Activated T-helper 2 cell treated with anti-CD3 and anti-CD28 coated beads, Interferon-gamma antibody, Interleukin-2, Interleukin-4, amounts not matched to agents 10 μg/mL and 5 μg/mL and 100 μg/mL, durations not matched to agents 14 hours and 24 hours and 36 hours (primary cell): Measurements from ENCODE around the gene CPB1. TPM values are rescaled to one million over a fixed set of nuclear protein-coding genes. Genes with fewer than 3 reads are reported as not detected.

ENCODE experiments used
- DNase-seq: peaks from one replicate; pipeline ENCODE4 v3.0.0; 2021; ENCODE audit warnings: low spot score
- H3K27ac Mint-ChIP-seq: one replicate; pipeline ENCODE4 v1.8.0; 2021; ENCODE audit warnings: mixed read lengths
- H3K27me3 Mint-ChIP-seq: one replicate; pipeline ENCODE4 v1.8.0; 2021; ENCODE audit warnings: low read depth, mixed read lengths
- H3K36me3 Mint-ChIP-seq: one replicate; pipeline ENCODE4 v1.8.0; 2021; ENCODE audit warnings: low read depth, mixed read lengths
- H3K4me1 Mint-ChIP-seq: one replicate; pipeline ENCODE4 v1.8.0; 2021; ENCODE audit warnings: low read depth, mixed read lengths
- H3K4me3 Mint-ChIP-seq: one replicate; pipeline ENCODE4 v1.8.0; 2021; ENCODE audit warnings: low read depth, mild to moderate bottlenecking, moderate library complexity, mixed read lengths
- H3K9me3 Mint-ChIP-seq: one replicate; pipeline ENCODE4 v1.8.0; 2021; ENCODE audit warnings: mixed read lengths
- intact Hi-C: fragments of 100-400 bp; cut with micrococcal nuclease; formaldehyde crosslinking; loops from one replicate; pipeline ENCODE4 v1.15.1; 2023
- total RNA-seq: library from RNA; stranded (reverse); gene quantifications from 2 replicates; pipeline ENCODE4 v1.2.3, GENCODE V29; 2022

CPB1 gene
- total RNA-seq, 1 donor from 2014 or later, result not detected

DNA sequence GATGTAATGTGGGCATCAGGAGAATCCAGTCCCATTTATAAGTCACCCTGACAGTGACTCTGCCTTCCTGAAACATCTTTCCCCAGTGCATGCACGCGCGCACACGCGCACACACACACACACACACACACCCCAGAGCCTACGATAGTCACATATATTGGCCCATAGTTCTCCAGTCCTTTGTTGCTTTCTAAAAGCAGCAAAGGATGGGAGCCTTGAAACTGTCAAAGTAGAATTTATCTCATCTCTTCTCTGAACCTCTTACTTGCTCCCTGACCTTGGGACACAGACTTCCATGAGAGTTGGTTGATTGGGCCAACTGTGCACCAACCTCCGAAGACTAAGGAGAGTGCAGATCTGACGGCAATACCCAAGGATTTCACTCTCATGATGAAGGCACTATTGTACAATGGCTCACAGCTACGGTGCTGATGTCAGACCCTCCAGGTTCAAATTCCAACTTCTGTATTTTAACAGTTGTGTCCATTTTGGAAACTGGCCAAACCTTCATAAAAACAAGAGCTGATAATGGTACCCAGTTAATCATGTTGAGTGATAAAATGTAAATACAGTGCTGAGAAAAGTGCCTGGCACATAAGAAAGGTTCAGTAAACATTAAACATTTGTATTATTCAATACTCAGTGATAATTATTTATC, 45.8 kb downstream of the CPB1 start:
- H3K4me1 Mint-ChIP-seq, result no peaks in the 10 kb centered on the region
- H3K4me3 Mint-ChIP-seq, result no peak overlapping the region
- peaks cover 7% of the 10 kb centered on the region for H3K27me3 Mint-ChIP-seq
- DNase-seq, result no peak
- H3K36me3 Mint-ChIP-seq, result no peaks in the 10 kb centered on the region
- no peaks in the 10 kb centered on the region for H3K9me3 Mint-ChIP-seq
- intact Hi-C loops, result no loop called here
- H3K27ac Mint-ChIP-seq, result no peak overlapping the region

DNA sequence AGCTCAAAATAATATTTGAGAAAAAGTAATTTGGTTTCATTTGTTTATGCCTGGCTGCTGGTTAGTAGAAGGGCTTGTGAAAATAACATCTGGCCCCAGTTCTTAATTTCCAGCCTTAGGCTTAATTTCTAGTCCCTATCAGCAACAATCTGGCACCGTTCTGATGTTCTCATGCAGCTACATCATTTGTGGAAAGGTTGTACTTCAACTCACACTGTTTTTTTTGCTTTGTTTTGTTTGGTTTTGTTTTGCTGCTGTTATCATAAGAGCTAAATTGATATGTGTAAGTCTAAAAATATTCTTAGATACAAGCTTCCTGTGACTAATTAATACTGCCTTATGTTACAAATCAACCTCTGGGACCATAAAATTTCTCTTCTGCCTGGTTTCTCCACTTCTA, 46.4 kb downstream of the CPB1 start:
- no peak overlapping the region for H3K4me3 Mint-ChIP-seq
- H3K9me3 Mint-ChIP-seq, result no peaks in the 10 kb centered on the region
- H3K27me3 Mint-ChIP-seq, result peaks cover 7% of the 10 kb centered on the region
- no peak for DNase-seq
- no peaks in the 10 kb centered on the region for H3K4me1 Mint-ChIP-seq
- intact Hi-C loops, result no loop called here
- H3K36me3 Mint-ChIP-seq, result no peaks in the 10 kb centered on the region
- no peak overlapping the region for H3K27ac Mint-ChIP-seq

GRCh38 chr3:148878095-148878494, 50.5 kb downstream of the CPB1 start:
- H3K27ac Mint-ChIP-seq, result no peak overlapping the region
- no peak for DNase-seq
- peaks cover 4% of the 10 kb centered on the region for H3K27me3 Mint-ChIP-seq
- no peaks in the 10 kb centered on the region for H3K9me3 Mint-ChIP-seq
- intact Hi-C loops, result no loop called here
- no peak overlapping the region for H3K4me3 Mint-ChIP-seq
- no peaks in the 10 kb centered on the region for H3K36me3 Mint-ChIP-seq
- H3K4me1 Mint-ChIP-seq, result no peaks in the 10 kb centered on the region

DNA sequence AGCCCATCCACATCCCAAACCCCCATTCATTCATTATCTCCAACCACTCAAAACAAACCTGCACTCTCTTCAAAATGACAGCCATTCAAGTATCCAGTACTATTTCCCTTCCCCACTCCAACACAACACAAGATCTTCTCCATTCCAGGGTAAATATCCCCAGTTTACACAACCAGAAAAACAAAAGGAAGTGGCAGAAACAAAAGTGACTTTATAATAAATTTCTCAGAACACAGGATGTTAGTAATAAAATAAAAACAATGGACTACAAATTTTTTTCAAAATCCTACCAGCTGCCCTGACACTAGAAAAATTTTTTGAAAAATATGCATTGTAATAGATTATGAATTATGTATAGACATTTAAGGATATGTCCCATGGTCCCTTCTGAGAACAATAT, 51.6 kb downstream of the CPB1 start:
- no peak for DNase-seq
- Mint-ChIP-seq H3K27ac (no peak overlapping the region), H3K9me3 (no peaks in the 10 kb centered on the region), H3K27me3 (peaks cover 4% of the 10 kb centered on the region), H3K36me3 (no peaks in the 10 kb centered on the region), H3K4me3 (no peak overlapping the region), H3K4me1 (no peaks in the 10 kb centered on the region)
- intact Hi-C loops, result no loop called here

DNA sequence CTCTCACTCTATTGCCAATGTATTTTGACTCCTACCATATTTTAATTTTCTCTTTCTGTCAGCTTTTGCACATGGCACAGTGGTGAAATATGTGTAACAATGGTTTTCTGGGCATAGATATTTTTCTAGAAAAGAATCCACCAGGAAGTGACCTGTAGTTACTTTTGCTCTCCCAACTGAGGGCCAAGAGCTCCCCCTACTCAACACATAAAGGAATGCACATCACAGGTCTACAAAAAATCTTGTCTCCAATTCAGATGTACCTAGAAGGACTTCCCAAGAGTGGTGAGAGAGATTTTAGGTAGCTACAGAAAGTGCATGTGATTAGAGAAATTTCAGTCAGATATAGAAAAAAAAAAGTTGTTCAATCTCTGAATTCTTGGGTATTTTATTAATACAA, 53.1 kb downstream of the CPB1 start:
- H3K4me3 Mint-ChIP-seq, result no peak overlapping the region
- no peak overlapping the region for H3K27ac Mint-ChIP-seq
- peaks cover 4% of the 10 kb centered on the region for H3K27me3 Mint-ChIP-seq
- intact Hi-C loops, result no loop called here
- no peaks in the 10 kb centered on the region for H3K4me1 Mint-ChIP-seq
- no peaks in the 10 kb centered on the region for H3K36me3 Mint-ChIP-seq
- no peak for DNase-seq
- no peaks in the 10 kb centered on the region for H3K9me3 Mint-ChIP-seq

- H3K4me1 Mint-ChIP-seq, result no peaks in the 10 kb centered on the region
- no peak overlapping the region for H3K4me3 Mint-ChIP-seq
- no peak for DNase-seq
- no peak overlapping the region for H3K27ac Mint-ChIP-seq
- no peaks in the 10 kb centered on the region for H3K36me3 Mint-ChIP-seq
- no peaks in the 10 kb centered on the region for H3K9me3 Mint-ChIP-seq
- H3K27me3 Mint-ChIP-seq, result peaks cover 4% of the 10 kb centered on the region
- intact Hi-C loops, result no loop called here
Measured at GRCh38 chr3:148881286-148881685, 53.7 kb downstream of the CPB1 start.

DNA sequence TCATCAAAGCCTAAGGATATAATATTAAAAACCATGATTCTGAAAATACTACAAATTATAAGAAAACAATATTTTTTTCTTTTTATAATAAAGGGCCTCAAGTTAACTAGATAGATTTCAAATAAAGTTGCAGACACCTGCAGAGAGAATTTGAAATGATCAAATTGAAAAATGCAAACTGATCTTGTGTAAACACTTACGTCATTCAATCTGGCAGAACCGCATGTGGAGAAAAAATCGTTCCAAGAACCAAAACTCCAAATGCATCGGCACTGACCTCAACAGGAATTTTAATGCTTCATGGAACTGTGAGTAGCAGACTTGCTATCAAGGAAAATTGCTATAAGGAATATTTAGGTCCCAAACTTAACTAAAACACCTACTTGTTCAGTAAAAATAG, 54.7 kb downstream of the CPB1 start:
- no peaks in the 10 kb centered on the region for H3K9me3 Mint-ChIP-seq
- no peak for DNase-seq
- no peak overlapping the region for H3K4me3 Mint-ChIP-seq
- peaks cover 4% of the 10 kb centered on the region for H3K27me3 Mint-ChIP-seq
- H3K36me3 Mint-ChIP-seq, result no peaks in the 10 kb centered on the region
- intact Hi-C loops, result no loop called here
- no peak overlapping the region for H3K27ac Mint-ChIP-seq
- no peaks in the 10 kb centered on the region for H3K4me1 Mint-ChIP-seq

DNA sequence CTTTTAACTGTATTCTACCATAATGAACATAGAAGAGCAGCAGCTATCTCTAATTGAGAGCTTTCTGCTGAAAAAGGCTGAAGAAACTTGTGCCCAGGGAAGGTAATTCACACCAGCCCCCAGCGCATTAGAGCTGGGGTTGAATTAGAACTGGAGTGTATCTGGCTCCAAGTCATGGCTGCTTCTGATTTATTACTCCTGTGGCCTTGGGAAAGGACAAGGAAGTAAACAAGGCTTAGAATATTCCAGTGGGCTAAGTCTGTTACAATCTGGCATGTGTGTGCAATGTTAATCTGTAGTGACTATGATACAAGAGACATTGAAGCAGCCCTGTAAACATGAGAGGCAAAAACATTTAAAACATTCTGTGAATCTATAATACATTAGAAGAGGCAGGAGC, 55.6 kb downstream of the CPB1 start:
- Mint-ChIP-seq H3K27me3 (peaks cover 2% of the 10 kb centered on the region), H3K36me3 (no peaks in the 10 kb centered on the region), H3K4me3 (no peak overlapping the region), H3K4me1 (no peaks in the 10 kb centered on the region), H3K9me3 (no peaks in the 10 kb centered on the region), H3K27ac (no peak overlapping the region)
- intact Hi-C loops, result no loop called here
- DNase-seq, result no peak

GRCh38 chr3:148884261-148884660, 56.6 kb downstream of the CPB1 start:
- Mint-ChIP-seq H3K36me3 (no peaks in the 10 kb centered on the region), H3K4me1 (no peaks in the 10 kb centered on the region), H3K27ac (no peak overlapping the region), H3K9me3 (no peaks in the 10 kb centered on the region), H3K4me3 (no peak overlapping the region), H3K27me3 (no peaks in the 10 kb centered on the region)
- intact Hi-C loops, result no loop called here
- no peak for DNase-seq

DNA sequence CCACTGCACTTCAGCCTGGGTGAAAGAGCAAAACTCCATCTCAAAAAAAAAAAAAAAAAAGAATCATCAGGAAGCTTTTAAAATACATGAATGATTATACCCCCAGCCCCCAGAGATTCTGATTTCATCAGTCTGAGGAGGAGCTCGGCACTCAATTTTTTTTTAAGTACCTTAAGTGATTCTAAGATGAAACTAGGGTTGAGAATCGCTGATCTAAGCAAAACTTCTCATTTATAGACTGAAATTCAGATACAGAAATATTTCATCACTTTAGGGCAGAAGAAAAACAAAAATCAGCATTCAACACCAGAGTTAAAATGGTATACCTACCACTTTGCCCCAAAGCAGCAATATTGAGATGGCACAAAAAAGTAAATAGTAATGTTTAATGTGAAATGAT, 62.2 kb downstream of the CPB1 start:
- intact Hi-C loops, result no loop called here
- no peak for DNase-seq
- Mint-ChIP-seq H3K36me3 (no peaks in the 10 kb centered on the region), H3K27me3 (peaks cover 2% of the 10 kb centered on the region), H3K27ac (no peak overlapping the region), H3K9me3 (no peaks in the 10 kb centered on the region), H3K4me3 (no peak overlapping the region), H3K4me1 (no peaks in the 10 kb centered on the region)

GRCh38 chr3:148896062-148896461, 68.5 kb downstream of the CPB1 start:
- H3K27ac Mint-ChIP-seq, result no peak overlapping the region
- H3K27me3 Mint-ChIP-seq, result peaks cover 3% of the 10 kb centered on the region
- H3K4me3 Mint-ChIP-seq, result no peak overlapping the region
- H3K9me3 Mint-ChIP-seq, result no peaks in the 10 kb centered on the region
- no peaks in the 10 kb centered on the region for H3K36me3 Mint-ChIP-seq
- no peak for DNase-seq
- intact Hi-C loops, result no loop called here
- no peaks in the 10 kb centered on the region for H3K4me1 Mint-ChIP-seq

GRCh38 chr3:148901987-148902791, 74.6 kb downstream of the CPB1 start:
- DNase-seq, result no peak
- Mint-ChIP-seq H3K9me3 (no peaks in the 10 kb centered on the region), H3K36me3 (no peaks in the 10 kb centered on the region), H3K4me1 (no peaks in the 10 kb centered on the region), H3K4me3 (no peak overlapping the region), H3K27me3 (no peaks in the 10 kb centered on the region), H3K27ac (no peak overlapping the region)
- intact Hi-C loops, result no loop called here

DNA sequence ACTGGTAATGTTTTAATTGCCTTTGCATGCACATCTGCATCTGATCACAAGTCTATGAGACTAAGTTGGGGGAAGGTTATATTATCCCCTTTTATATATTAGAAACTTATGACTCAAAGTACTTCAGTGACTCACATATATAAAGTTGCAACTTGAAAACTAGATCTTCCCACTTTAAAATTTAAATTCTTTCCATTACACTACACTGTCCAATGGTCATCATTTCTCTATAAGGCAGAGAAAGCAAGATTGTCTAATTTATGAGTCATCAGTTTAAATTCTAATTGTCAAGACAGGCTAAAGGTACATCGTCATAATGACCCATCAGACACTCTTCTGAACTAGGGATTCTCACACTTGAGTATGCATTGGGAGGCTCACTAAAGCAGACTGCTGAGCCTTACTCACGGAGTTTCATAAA, 75.4 kb downstream of the CPB1 start:
- no peaks in the 10 kb centered on the region for H3K9me3 Mint-ChIP-seq
- no peak overlapping the region for H3K27ac Mint-ChIP-seq
- H3K36me3 Mint-ChIP-seq, result no peaks in the 10 kb centered on the region
- no peaks in the 10 kb centered on the region for H3K4me1 Mint-ChIP-seq
- intact Hi-C loops, result no loop called here
- DNase-seq, result no peak
- H3K27me3 Mint-ChIP-seq, result no peaks in the 10 kb centered on the region
- H3K4me3 Mint-ChIP-seq, result no peak overlapping the region
